Lower leg skin (tissue), 3 donors: ENCODE measurements around the gene RAB11FIP4.

Experiments used
- CTCF ChIP-seq, 3 donors: fragments of 450-650 bp; IDR thresholded peaks; one replicate each; pipeline ENCODE4 v1.5.1; 2016; ENCODE audit warnings: antibody characterized with exemption in 3 of 3, mild to moderate bottlenecking in 3 of 3, moderate library complexity in 2 of 3
- POLR2A ChIP-seq, 2 donors: fragments of 450-650 bp; IDR thresholded peaks; one replicate each; pipeline ENCODE4 v1.6.1; 2016 to 2017; ENCODE audit warnings: antibody characterized with exemption in 2 of 2, mild to moderate bottlenecking in 1 of 2, moderate library complexity in 1 of 2

- no peak for TF ChIP-seq CTCF (IDR thresholded peaks at IDR 0.05)
- no peak for TF ChIP-seq POLR2A (IDR thresholded peaks at IDR 0.05)
These were observed 174.9 kb downstream of the RAB11FIP4 start for GRCh38 chr17:31566247-31566991.
